ENCODE data around the gene PCDH9. TPM values are rescaled to one million over a fixed set of nuclear protein-coding genes. Genes with fewer than 3 reads are reported as not detected.

Gene PCDH9
- total RNA-seq, 1 donor from 2014 or later, result 5.1 TPM

GRCh38 chr13:67232384-67232783, 2.2 kb upstream of the PCDH9 start:
- Histone ChIP-seq H3K9me3 (no peaks in the 10 kb centered on the region), H3K4me1 (no peaks in the 10 kb centered on the region), H3K27me3 (no peaks in the 10 kb centered on the region), H3K4me3 (no peak overlapping the region), H3K36me3 (no peaks in the 10 kb centered on the region), H3K27ac (no peak overlapping the region)
- no peak for DNase-seq
- intact Hi-C loops (cut with DNase I), result no loop called here
- no peak for TF ChIP-seq CTCF (IDR thresholded peaks at IDR 0.05)
- ATAC-seq, result no peak

GRCh38 chr13:67231289-67232000, 1.3 kb upstream of the PCDH9 start:
- DNase-seq (no peak), ATAC-seq (no peak)
- H3K9me3 ChIP-seq, result no peaks in the 10 kb centered on the region
- H3K4me3 ChIP-seq, result peak overlapping the region; percentile 77
- H3K27me3 ChIP-seq, result no peaks in the 10 kb centered on the region
- no peaks in the 10 kb centered on the region for H3K4me1 ChIP-seq
- intact Hi-C loops (cut with DNase I), result no loop called here
- H3K36me3 ChIP-seq, result no peaks in the 10 kb centered on the region
- no peak for TF ChIP-seq CTCF (IDR thresholded peaks at IDR 0.05)
- H3K27ac ChIP-seq, result peak overlapping the region; percentile 71

- Histone ChIP-seq H3K4me3 (peak overlapping the region; percentile 77), H3K27me3 (no peaks in the 10 kb centered on the region), H3K9me3 (no peaks in the 10 kb centered on the region), H3K27ac (peak overlapping the region; percentile 71), H3K4me1 (no peaks in the 10 kb centered on the region), H3K36me3 (no peaks in the 10 kb centered on the region)
- intact Hi-C loops (cut with DNase I), result no loop called here
- peak; percentile 96 for DNase-seq
- peak; percentile 99 for ATAC-seq
- no peak for TF ChIP-seq CTCF (IDR thresholded peaks at IDR 0.05)
Measured at GRCh38 chr13:67230404-67231288, 510 bp upstream of the PCDH9 start.

- no peak for TF ChIP-seq CTCF (IDR thresholded peaks at IDR 0.05)
- H3K27me3 ChIP-seq, result no peaks in the 10 kb centered on the region
- intact Hi-C loops (cut with DNase I), result no loop called here
- no peaks in the 10 kb centered on the region for H3K36me3 ChIP-seq
- H3K27ac ChIP-seq, result no peak overlapping the region
- no peak for DNase-seq
- ATAC-seq, result no peak
- H3K4me1 ChIP-seq, result no peaks in the 10 kb centered on the region
- peak overlapping the region; percentile 77 for H3K4me3 ChIP-seq
- H3K9me3 ChIP-seq, result no peaks in the 10 kb centered on the region
Measured at GRCh38 chr13:67228916-67229315, 1.2 kb downstream of the PCDH9 start.

DNA sequence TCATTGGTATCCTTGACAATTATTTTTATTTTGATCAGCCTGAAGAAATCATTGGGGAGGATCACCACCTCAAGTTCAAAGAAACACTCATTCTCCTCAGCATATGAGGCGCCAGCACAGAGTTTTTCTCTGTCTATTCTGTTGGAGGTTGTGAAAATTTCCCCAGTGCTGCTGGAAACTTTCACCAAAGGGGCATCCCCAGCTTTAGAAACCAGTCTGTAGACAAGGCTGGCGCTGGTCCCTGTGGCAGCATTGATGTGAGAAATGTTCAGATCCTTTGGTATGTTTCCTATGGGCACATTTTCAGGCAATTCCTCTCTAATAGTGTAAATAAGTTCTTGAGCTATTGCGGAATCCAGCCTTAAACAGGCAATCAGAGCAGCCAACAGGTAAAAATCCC, 2.1 kb downstream of the PCDH9 start:
- Histone ChIP-seq H3K4me3 (no peak overlapping the region), H3K36me3 (no peaks in the 10 kb centered on the region), H3K9me3 (no peaks in the 10 kb centered on the region), H3K27ac (no peak overlapping the region), H3K4me1 (no peaks in the 10 kb centered on the region), H3K27me3 (no peaks in the 10 kb centered on the region)
- intact Hi-C loops (cut with DNase I), result no loop called here
- no peak for TF ChIP-seq CTCF (IDR thresholded peaks at IDR 0.05)
- no peak for DNase-seq
- ATAC-seq, result no peak
